Stimulated activated CD8-positive, alpha-beta memory T cell treated with anti-CD3 and anti-CD28 coated beads, Interleukin-15, amount 100 ng/mL, for 48 hours (primary cell): ENCODE results near the gene NEB.
"Not testable (repeated sequence)": the region's sequence is repeated elsewhere in the genome, so short reads cannot be mapped to it uniquely, and the experiment has no call there.

ENCODE experiments used
- DNase-seq, 2 donors: peaks; one replicate each; pipeline ENCODE4 v3.0.0-alpha.2; 2020; ENCODE audit warnings: low read depth in 2 of 2

Gene NEB

GRCh38 chr2:151761193-151761592 lies 26.9 kb upstream of the NEB start:
- no peak for DNase-seq

GRCh38 chr2:151760139-151760650 lies 25.9 kb upstream of the NEB start:
- no peak for DNase-seq

GRCh38 chr2:151758744-151759143 lies 24.5 kb upstream of the NEB start:
- DNase-seq, result no peak

- no peak for DNase-seq
These were observed 23.6 kb upstream of the NEB start for GRCh38 chr2:151757861-151758260.

GRCh38 chr2:151756820-151757219 lies 22.5 kb upstream of the NEB start:
- DNase-seq, result no peak

- DNase-seq, result no peak
These were observed 20.1 kb upstream of the NEB start for GRCh38 chr2:151754253-151754897.

- DNase-seq, result no peak
These were observed 19.3 kb upstream of the NEB start for GRCh38 chr2:151753540-151753939.

GRCh38 chr2:151745261-151745660 lies 11.0 kb upstream of the NEB start:
- DNase-seq, result not testable (repeated sequence)

- no peak for DNase-seq
These were observed 3.9 kb downstream of the NEB start for GRCh38 chr2:151730262-151730975.

GRCh38 chr2:151729837-151730236 lies 4.4 kb downstream of the NEB start:
- DNase-seq, result no peak

- no peak for DNase-seq
These were observed 4.9 kb downstream of the NEB start for GRCh38 chr2:151729415-151729811.

- DNase-seq, result no peak
These were observed 5.4 kb downstream of the NEB start for GRCh38 chr2:151728804-151729414.

GRCh38 chr2:151727593-151728552 lies 6.4 kb downstream of the NEB start:
- DNase-seq, result no peak

GRCh38 chr2:151721161-151721560 lies 13.1 kb downstream of the NEB start:
- no peak for DNase-seq

- no peak for DNase-seq
These were observed 13.8 kb downstream of the NEB start for GRCh38 chr2:151720521-151720920.

- no peak for DNase-seq
These were observed 15.5 kb downstream of the NEB start for GRCh38 chr2:151718796-151719195.

- DNase-seq, result no peak
These were observed 16.0 kb downstream of the NEB start for GRCh38 chr2:151718247-151718646.

GRCh38 chr2:151716721-151717120 lies 17.6 kb downstream of the NEB start:
- no peak for DNase-seq

- no peak for DNase-seq
These were observed 20.9 kb downstream of the NEB start for GRCh38 chr2:151713291-151713903.

- no peak for DNase-seq
These were observed 23.3 kb downstream of the NEB start for GRCh38 chr2:151711025-151711424.

- DNase-seq, result no peak
These were observed 25.5 kb downstream of the NEB start for GRCh38 chr2:151708788-151709187.
